GM19463 (cell line): ENCODE data around the gene DTL.
A peak's percentile ranks its signal among the peaks of the same experiment; 100 is the strongest.

ENCODE experiments used
- ATAC-seq: cut with Tn5 transposase; IDR thresholded peaks from one replicate; pipeline ENCODE4 v1.9.1; 2021; ENCODE audit warnings: mild to moderate bottlenecking, moderate library complexity; ENCODE audit not compliant: unreplicated experiment

Gene DTL

GRCh38 chr1:212089560-212090163 is 54.1 kb downstream of the DTL start:
- peak; percentile 61 for ATAC-seq

- ATAC-seq, result no peak
These were observed 56.0 kb downstream of the DTL start for GRCh38 chr1:212091438-212092121.

GRCh38 chr1:212097360-212097759 is 61.8 kb downstream of the DTL start:
- no peak for ATAC-seq

- ATAC-seq, result no peak
These were observed 62.8 kb downstream of the DTL start for GRCh38 chr1:212098310-212098709.

GRCh38 chr1:212098771-212099170 is 63.2 kb downstream of the DTL start:
- ATAC-seq, result no peak

- no peak for ATAC-seq
These were observed 65.7 kb downstream of the DTL start for GRCh38 chr1:212101251-212101650.

- ATAC-seq, result no peak
These were observed 66.2 kb downstream of the DTL start for GRCh38 chr1:212101735-212102134.

- no peak for ATAC-seq
These were observed 69.2 kb downstream of the DTL start for GRCh38 chr1:212104586-212105325.

GRCh38 chr1:212106286-212106792 is 70.8 kb downstream of the DTL start:
- no peak for ATAC-seq

GRCh38 chr1:212107481-212107880 is 71.9 kb downstream of the DTL start:
- ATAC-seq, result no peak

- no peak for ATAC-seq
These were observed 72.6 kb downstream of the DTL start for GRCh38 chr1:212108187-212108586.

GRCh38 chr1:212108981-212109380 is 73.4 kb downstream of the DTL start:
- ATAC-seq, result no peak

GRCh38 chr1:212109728-212110127 is 74.2 kb downstream of the DTL start:
- no peak for ATAC-seq

GRCh38 chr1:212110617-212111016 is 75.1 kb downstream of the DTL start:
- ATAC-seq, result no peak

- no peak for ATAC-seq
These were observed 76.0 kb downstream of the DTL start for GRCh38 chr1:212111536-212111935.

- no peak for ATAC-seq
These were observed 78.2 kb downstream of the DTL start for GRCh38 chr1:212113706-212114105.

- ATAC-seq, result no peak
These were observed 82.8 kb downstream of the DTL start for GRCh38 chr1:212118167-212118871.

- no peak for ATAC-seq
These were observed 83.3 kb downstream of the DTL start for GRCh38 chr1:212118872-212119260.

- ATAC-seq, result no peak
These were observed 83.9 kb downstream of the DTL start for GRCh38 chr1:212119397-212119837.

GRCh38 chr1:212119863-212120262 is 84.3 kb downstream of the DTL start:
- no peak for ATAC-seq

- ATAC-seq, result no peak
These were observed 86.2 kb downstream of the DTL start for GRCh38 chr1:212121779-212122178.
